Activated CD8-positive, alpha-beta memory T cell treated with anti-CD3 and anti-CD28 coated beads, Interleukin-2, amount 10 ng/mL, durations not matched to agents 7 days and 5 days (primary cell): Measurements from ENCODE around the gene GRB10. TPM values are rescaled to one million over a fixed set of nuclear protein-coding genes. Genes with fewer than 3 reads are reported as not detected.
"Not testable (repeated sequence)": the region's sequence is repeated elsewhere in the genome, so short reads cannot be mapped to it uniquely, and the experiment has no call there.

Experiments used
- ATAC-seq: fragments of 150-1000 bp; cut with Tn5 transposase; one replicate; pipeline ENCODE4 v1.10.0; 2021; ENCODE audit warnings: moderate library complexity
- CTCF ChIA-PET: fragments of 350-600 bp; sonication (Branson Sonifier 250); formaldehyde crosslinking; loops from one replicate; lab custom pipeline; 2021; ENCODE audit warnings: antibody characterized with exemption; lab: Charles Lee
- DNase-seq: peaks from one replicate; pipeline ENCODE4 v3.0.0-alpha.2; 2020
- H3K27ac Mint-ChIP-seq: one replicate; pipeline ENCODE4 v1.8.0; 2021; ENCODE audit warnings: mild to moderate bottlenecking, mixed read lengths
- H3K27me3 Mint-ChIP-seq: one replicate; pipeline ENCODE4 v1.8.0; 2021; ENCODE audit warnings: mixed read lengths
- H3K36me3 Mint-ChIP-seq: one replicate; pipeline ENCODE4 v1.8.0; 2021; ENCODE audit warnings: mild to moderate bottlenecking, mixed read lengths
- H3K4me1 Mint-ChIP-seq: one replicate; pipeline ENCODE4 v1.8.0; 2021; ENCODE audit warnings: mixed read lengths
- H3K4me3 Mint-ChIP-seq: one replicate; pipeline ENCODE4 v1.8.0; 2021; ENCODE audit warnings: mild to moderate bottlenecking, moderate library complexity, mixed read lengths
- H3K9me3 Mint-ChIP-seq: one replicate; pipeline ENCODE4 v1.8.0; 2022; ENCODE audit warnings: low read depth, mixed read lengths
- total RNA-seq, 2 experiments: library from RNA; stranded (reverse); gene quantifications; one replicate each; pipeline ENCODE4 v1.2.3, GENCODE V29; 2021

GRB10 gene
- total RNA-seq, 2 experiments from 2014 or later: 3.9 TPM

DNA sequence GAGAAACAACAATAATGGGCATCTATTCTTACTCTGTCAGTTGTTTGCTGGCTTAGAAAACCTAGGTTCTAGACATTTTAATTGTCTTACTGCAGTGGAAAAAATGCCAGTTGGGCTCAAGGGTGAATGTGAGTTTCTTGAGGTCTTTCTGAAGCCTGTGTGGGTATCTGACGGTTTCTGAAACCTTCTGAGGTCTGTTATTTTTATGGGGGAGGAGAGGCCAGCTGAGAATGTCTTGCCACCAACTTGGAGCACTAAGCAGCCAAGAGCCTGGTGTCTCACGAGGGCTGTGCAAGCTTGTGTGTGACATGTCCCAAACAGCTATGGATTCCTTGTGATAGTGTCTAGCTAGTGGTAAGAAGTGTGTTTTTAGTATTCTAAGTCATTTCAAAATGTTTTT lies 193.3 kb downstream of the GRB10 start:
- peak; percentile 38 for ATAC-seq

DNA sequence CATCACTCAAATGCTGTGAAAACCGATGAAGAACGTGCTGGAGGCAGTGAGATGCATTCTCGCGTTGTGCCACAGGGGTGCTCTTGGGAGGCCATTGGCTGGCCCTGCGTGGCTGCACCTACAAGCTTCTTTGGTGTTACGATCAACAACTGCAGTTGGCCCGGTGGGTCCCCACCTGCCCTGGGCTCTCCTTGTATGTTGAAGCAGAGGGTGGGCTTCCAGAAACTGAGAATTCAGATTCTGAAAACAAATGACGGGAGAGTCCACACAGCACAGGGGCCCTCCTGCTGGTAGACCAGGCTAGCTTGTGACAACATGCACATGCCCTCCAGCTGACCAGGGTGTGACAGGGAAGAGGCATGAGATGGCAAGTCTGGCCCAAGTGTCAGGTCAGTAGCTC lies 193.8 kb downstream of the GRB10 start:
- no peak overlapping the region for H3K4me3 Mint-ChIP-seq
- peaks cover 12% of the 10 kb centered on the region for H3K36me3 Mint-ChIP-seq
- ATAC-seq (peak; percentile 16), DNase-seq (no peak)
- CTCF ChIA-PET: interaction anchor here (1.0 to 2.1 kb wide), 3 partner anchors 20 to 121 kb away, joined by 3 to 5 read pairs (median 4); no protein-coding TSS in a partner anchor
- H3K4me1 Mint-ChIP-seq: peaks cover 38% of the 10 kb centered on the region
- H3K27me3 Mint-ChIP-seq: peaks cover 4% of the 10 kb centered on the region
- peak overlapping the region; percentile 9 for H3K27ac Mint-ChIP-seq
- peaks cover 2% of the 10 kb centered on the region for H3K9me3 Mint-ChIP-seq

More for the DNA sequence above, 193.3 kb downstream of the GRB10 start:
- no peak for DNase-seq
- H3K36me3 Mint-ChIP-seq: peaks cover 8% of the 10 kb centered on the region
- CTCF ChIA-PET: interaction anchor here (1.6 to 2.1 kb wide), 2 partner anchors 20 to 44 kb away, joined by 4 to 5 read pairs; no protein-coding TSS in a partner anchor
- H3K4me3 Mint-ChIP-seq: no peak overlapping the region
- H3K4me1 Mint-ChIP-seq: peaks cover 42% of the 10 kb centered on the region
- peaks cover 2% of the 10 kb centered on the region for H3K9me3 Mint-ChIP-seq
- H3K27ac Mint-ChIP-seq: no peak overlapping the region
- peaks cover 4% of the 10 kb centered on the region for H3K27me3 Mint-ChIP-seq

DNA sequence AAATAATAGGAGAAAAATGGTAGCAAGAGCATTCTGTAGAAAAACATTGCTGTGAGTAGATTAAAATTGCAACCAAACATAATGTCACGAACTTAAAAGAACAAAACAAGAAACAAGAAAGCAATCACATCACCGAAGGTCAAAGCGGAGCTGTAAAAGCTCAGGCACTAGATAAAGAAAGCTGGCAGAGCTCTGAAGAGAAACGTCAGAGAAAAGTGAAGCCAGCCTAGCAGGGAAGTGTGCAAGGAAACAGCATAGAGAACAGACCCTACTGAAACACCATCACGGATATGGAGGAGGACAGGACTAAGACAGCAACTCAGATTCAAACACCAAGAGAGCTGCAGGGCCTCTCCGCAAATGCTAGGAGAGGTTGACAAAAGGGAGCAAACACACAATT lies 195.0 kb downstream of the GRB10 start:
- CTCF ChIA-PET: interaction anchor here (1.0 to 1.6 kb wide), 3 partner anchors 19 to 575 kb away, joined by 3 to 4 read pairs (median 4); no protein-coding TSS in a partner anchor

DNA sequence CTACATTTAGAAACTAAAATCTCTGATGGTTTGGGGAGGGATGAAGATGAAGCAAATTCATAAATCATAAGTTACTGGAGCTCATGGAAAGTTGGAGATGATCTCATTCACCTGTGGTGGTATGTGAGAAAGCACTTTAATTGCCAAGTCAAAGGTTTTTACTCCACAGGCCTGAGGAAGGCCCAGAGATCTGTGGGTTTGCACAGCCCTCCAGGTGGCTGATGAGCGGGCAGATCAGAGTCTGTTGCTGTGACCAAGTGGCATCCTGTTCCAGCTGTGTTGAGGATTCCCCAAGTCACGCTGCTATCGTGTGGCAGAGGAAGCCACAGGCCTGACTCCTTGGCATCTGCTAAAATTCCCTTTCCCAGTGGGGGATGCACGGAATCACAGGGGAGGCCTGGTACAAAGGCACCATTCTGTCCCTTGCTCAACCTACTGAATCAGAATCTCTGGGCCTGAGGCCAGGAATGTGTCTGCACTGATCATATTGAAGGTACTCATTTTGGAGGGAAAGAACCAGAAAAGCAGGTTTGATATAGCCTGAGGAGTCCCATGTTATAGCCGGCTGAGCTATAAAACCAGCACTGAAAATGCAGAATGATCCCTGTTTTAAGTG lies 197.8 kb downstream of the GRB10 start:
- Mint-ChIP-seq H3K4me3 (no peak overlapping the region), H3K9me3 (peaks cover 11% of the 10 kb centered on the region), H3K4me1 (peaks cover 25% of the 10 kb centered on the region), H3K27me3 (peaks cover 14% of the 10 kb centered on the region), H3K36me3 (peaks cover 16% of the 10 kb centered on the region), H3K27ac (no peak overlapping the region)
- ATAC-seq (no peak), DNase-seq (no peak)
- CTCF ChIA-PET: no interaction called here

More for the DNA sequence above, 195.0 kb downstream of the GRB10 start:
- ATAC-seq: no peak
- H3K9me3 Mint-ChIP-seq: peaks cover 9% of the 10 kb centered on the region
- H3K4me3 Mint-ChIP-seq: no peak overlapping the region
- no peak for DNase-seq
- H3K36me3 Mint-ChIP-seq: peaks cover 16% of the 10 kb centered on the region
- no peak overlapping the region for H3K27ac Mint-ChIP-seq
- peaks cover 30% of the 10 kb centered on the region for H3K4me1 Mint-ChIP-seq
- H3K27me3 Mint-ChIP-seq: peaks cover 1% of the 10 kb centered on the region

DNA sequence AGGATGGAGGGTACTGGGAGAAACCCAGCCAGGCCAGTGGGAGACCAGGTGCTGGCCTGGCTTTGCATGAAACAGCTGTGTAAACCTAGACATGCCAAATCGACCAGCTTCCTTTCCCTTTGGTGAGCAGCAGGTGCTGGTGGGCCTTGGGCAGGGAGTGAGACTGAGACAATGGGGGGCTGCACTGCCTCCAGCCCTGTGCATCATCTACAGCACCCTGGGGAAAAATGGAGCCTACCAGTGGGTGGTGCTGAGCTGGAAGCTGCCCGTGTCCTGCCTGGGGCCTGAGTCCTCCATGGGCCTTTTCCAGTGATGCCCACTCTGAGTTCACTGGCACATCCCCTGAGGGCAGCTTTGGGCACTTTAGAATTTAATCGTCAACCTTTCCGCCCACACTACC lies 198.3 kb downstream of the GRB10 start:
- DNase-seq: no peak
- Mint-ChIP-seq H3K4me3 (no peak overlapping the region), H3K9me3 (peaks cover 11% of the 10 kb centered on the region), H3K27me3 (peaks cover 17% of the 10 kb centered on the region), H3K4me1 (peaks cover 20% of the 10 kb centered on the region), H3K27ac (no peak overlapping the region), H3K36me3 (peaks cover 14% of the 10 kb centered on the region)
- CTCF ChIA-PET: no interaction called here
- no peak for ATAC-seq

DNA sequence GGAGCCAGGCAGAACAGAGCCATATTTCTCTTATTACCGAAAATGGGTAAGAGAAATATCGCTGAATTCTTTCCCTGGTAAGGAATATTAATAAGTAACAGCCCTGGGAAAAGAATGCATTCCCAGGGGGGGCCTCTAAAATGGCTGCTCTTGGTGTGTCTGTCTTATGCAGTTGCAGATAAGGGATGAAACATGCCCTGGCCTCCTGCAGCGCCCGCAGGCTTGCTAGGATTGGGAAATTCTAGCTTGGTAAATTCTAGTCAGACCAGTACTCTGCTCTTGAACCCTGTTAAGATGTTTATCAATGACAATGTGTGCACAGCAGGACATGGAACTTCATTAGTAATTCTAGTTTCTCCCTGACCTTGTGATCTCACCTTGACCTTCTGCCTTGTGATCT lies 199.4 kb downstream of the GRB10 start:
- peaks cover 17% of the 10 kb centered on the region for H3K27me3 Mint-ChIP-seq

DNA sequence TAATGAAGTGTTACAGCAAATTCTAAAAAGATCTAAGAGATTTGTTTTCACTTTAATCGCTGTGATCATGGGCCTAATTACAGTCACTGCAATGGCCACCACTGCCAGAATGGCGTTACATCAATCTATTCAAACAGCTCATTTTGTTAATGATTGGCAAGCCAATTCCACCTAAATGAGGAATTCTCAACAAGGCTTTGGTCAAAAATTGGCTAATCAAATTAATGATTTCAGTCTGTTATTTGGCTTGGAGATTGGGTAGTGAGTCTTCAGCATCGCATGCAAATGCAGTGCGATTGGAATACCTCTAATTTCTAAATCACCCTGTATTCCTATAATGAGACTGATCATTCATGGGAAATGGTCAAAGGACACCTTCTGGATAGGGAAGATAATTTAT lies 200.4 kb downstream of the GRB10 start:
- CTCF ChIA-PET, H3K27ac Mint-ChIP-seq, H3K4me3 Mint-ChIP-seq, ATAC-seq, DNase-seq, H3K4me1 Mint-ChIP-seq: not testable (repeated sequence)
- Mint-ChIP-seq H3K36me3 (peaks cover 13% of the 10 kb centered on the region), H3K9me3 (peaks cover 11% of the 10 kb centered on the region), H3K27me3 (peaks cover 17% of the 10 kb centered on the region)

More for the DNA sequence above, 199.4 kb downstream of the GRB10 start:
- H3K4me3 Mint-ChIP-seq, DNase-seq, CTCF ChIA-PET, ATAC-seq, H3K27ac Mint-ChIP-seq: not testable (repeated sequence)
- peaks cover 14% of the 10 kb centered on the region for H3K36me3 Mint-ChIP-seq
- peaks cover 11% of the 10 kb centered on the region for H3K9me3 Mint-ChIP-seq
- peaks cover 10% of the 10 kb centered on the region for H3K4me1 Mint-ChIP-seq

DNA sequence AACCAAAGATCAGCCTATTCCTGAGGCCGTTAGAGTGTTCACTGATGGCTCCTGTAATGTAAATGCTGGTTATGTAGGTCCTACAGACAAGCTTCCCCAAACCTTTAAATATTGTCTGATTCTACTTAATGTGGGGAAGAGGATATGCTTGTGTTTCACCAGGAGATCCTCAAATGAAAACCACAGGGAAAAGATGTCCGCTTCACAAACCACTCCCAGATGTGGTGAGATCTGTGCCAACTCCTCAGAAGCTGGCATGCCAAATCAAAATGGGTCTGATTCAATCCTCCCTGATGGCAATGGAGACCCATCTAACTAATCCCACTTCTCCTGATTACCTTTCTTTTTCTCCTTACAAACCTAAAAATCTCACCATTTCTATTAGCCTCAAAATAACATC lies 202.0 kb downstream of the GRB10 start:
- DNase-seq, H3K4me3 Mint-ChIP-seq, H3K27ac Mint-ChIP-seq, CTCF ChIA-PET, H3K9me3 Mint-ChIP-seq, H3K4me1 Mint-ChIP-seq, ATAC-seq: not testable (repeated sequence)
- H3K27me3 Mint-ChIP-seq: peaks cover 17% of the 10 kb centered on the region
- peaks cover 12% of the 10 kb centered on the region for H3K36me3 Mint-ChIP-seq

DNA sequence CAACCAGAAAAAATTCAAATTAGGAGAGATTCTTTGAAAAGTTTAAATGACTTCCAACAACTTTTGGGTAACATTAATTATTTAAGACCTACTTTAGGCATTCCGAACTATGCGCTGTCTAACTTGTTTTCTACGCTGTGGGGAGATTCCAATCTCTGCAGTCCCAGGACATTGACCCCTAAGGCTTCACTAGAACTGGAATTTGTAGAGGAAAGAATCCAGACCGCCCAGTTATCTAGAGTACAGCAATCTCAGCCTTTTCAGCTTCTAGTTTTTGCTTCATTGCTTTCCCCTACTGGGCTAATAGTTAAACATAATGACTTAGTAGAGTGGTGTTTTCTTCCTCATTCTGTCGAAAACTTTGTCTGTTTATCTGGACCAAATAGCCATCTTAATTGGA lies 202.6 kb downstream of the GRB10 start:
- no peaks in the 10 kb centered on the region for H3K4me1 Mint-ChIP-seq
- H3K27ac Mint-ChIP-seq: no peak overlapping the region
- H3K27me3 Mint-ChIP-seq: peaks cover 20% of the 10 kb centered on the region
- CTCF ChIA-PET: no interaction called here
- peaks cover 9% of the 10 kb centered on the region for H3K9me3 Mint-ChIP-seq
- no peak for ATAC-seq
- H3K4me3 Mint-ChIP-seq: no peak overlapping the region
- DNase-seq: no peak
- peaks cover 12% of the 10 kb centered on the region for H3K36me3 Mint-ChIP-seq

DNA sequence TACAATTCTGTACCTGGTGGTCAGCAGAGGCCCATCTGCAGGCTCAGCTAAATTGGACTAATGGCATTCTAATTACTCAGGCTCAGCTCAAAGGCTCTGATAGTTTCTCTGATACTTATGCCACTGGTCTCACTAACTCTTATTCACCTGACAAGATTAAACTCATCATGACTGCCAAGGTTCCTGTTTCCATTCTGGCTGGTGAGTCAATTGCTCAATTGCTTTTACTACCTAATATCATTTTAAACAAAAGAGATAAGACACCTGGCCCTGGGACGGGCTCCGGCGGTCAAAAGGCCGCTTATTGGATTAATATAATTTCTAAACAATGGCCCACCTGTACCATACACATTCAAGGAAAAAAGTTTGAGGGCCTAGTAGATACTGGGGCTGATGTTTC lies 204.6 kb downstream of the GRB10 start:
- H3K9me3 Mint-ChIP-seq, CTCF ChIA-PET, ATAC-seq: not testable (repeated sequence)

DNA sequence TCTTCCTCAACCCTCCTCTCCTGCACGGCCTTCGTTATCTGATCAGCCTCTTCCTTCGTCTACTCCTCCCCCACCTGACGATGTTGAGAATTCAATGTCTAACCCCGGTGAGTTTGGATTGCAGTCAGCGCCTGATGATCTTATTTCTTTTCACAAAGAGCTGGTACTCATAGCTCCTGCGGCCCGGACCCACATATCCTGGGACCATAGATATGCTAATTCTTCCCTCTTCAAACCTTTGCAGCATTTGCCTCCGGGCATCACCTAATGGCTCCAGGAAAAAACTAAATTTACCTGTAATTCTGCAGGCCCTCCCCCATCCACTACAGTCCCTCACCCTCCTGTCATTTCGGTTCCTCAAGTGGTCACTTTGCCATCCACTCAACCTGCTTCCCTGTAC lies 205.1 kb downstream of the GRB10 start:
- Mint-ChIP-seq H3K4me3 (no peak overlapping the region), H3K9me3 (peaks cover 2% of the 10 kb centered on the region), H3K4me1 (no peaks in the 10 kb centered on the region), H3K27ac (no peak overlapping the region), H3K27me3 (peaks cover 35% of the 10 kb centered on the region), H3K36me3 (peaks cover 3% of the 10 kb centered on the region)
- CTCF ChIA-PET: no interaction called here
- no peak for ATAC-seq
- DNase-seq: no peak

More for the DNA sequence above, 204.6 kb downstream of the GRB10 start:
- H3K36me3 Mint-ChIP-seq, H3K27ac Mint-ChIP-seq, H3K4me3 Mint-ChIP-seq, H3K4me1 Mint-ChIP-seq, DNase-seq: not testable (repeated sequence)
- peaks cover 35% of the 10 kb centered on the region for H3K27me3 Mint-ChIP-seq

DNA sequence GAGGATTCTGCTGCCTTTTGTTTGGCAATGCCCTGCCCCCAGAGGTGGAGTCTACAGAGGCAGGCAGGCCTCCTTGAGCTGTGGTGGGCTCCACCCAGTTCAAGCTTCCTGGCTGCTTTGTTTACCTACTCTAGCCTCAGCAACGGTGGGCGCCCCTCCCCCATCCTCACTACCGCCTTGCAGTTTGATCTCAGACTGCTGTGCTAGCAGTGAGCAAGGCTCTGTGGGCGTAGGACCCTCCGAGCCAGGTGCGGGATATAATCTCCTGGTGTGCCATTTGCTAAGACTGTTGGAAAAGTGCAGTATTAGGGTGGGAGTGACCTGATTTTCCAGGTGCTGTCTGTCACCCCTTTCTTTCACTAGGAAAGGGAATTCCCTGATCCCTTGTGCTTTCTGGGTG lies 206.3 kb downstream of the GRB10 start:
- CTCF ChIA-PET, H3K4me3 Mint-ChIP-seq, H3K27ac Mint-ChIP-seq, H3K9me3 Mint-ChIP-seq, DNase-seq, H3K36me3 Mint-ChIP-seq, H3K4me1 Mint-ChIP-seq, ATAC-seq: not testable (repeated sequence)
- peaks cover 32% of the 10 kb centered on the region for H3K27me3 Mint-ChIP-seq

DNA sequence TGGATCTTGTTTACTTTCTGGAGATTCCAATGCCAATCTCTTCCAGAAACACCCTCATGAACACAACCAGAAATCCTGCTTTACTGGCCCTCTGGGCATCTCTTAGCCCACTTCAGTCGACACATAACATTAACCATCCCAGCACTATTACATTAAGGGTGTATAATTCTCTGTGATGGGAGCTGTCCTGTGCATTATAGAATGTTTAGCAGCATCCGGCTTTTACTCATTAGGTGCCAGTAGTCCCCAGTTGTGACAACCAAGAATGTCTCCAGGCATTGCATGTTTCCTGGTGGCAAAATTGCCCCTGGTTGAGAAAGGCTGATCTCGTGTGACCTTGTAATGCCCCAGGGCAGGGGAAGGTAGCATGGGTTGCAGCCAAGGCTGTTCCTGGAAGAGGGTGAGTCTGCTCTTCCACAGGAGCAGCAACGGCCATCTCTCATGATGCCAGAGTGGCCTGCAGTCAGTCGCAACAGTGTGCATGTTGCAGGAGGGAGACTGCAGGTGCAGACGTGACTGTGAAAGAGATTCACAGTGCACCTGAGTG lies 214.9 kb downstream of the GRB10 start:
- peaks cover 25% of the 10 kb centered on the region for H3K27me3 Mint-ChIP-seq
- H3K4me1 Mint-ChIP-seq: no peaks in the 10 kb centered on the region
- H3K36me3 Mint-ChIP-seq: no peaks in the 10 kb centered on the region
- ATAC-seq: no peak
- H3K27ac Mint-ChIP-seq: no peak overlapping the region
- no peak overlapping the region for H3K4me3 Mint-ChIP-seq
- H3K9me3 Mint-ChIP-seq: no peaks in the 10 kb centered on the region
- CTCF ChIA-PET: no interaction called here
- no peak for DNase-seq

DNA sequence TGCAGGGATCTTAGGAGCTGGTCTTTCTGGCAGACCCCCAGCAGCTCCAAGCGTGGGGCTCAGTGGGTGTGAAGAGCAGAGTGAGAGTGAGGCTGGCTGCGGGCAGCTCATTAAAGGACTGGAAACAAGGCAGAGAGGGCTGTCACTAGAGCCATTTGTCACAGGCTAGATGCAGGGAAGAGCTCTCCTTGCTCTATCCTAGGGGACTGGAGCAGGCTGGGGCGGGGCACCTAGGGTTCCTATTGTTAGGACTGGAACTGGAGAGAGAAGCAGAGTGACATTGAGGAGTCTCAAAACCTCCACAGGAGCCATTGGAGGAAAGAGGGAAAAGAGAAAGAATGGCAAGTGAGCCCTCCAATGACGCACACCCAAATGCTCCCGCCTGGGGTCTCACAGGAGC lies 216.7 kb downstream of the GRB10 start:
- ATAC-seq: no peak
- Mint-ChIP-seq H3K27me3 (peaks cover 23% of the 10 kb centered on the region), H3K9me3 (no peaks in the 10 kb centered on the region), H3K4me3 (no peak overlapping the region), H3K36me3 (no peaks in the 10 kb centered on the region), H3K27ac (no peak overlapping the region), H3K4me1 (no peaks in the 10 kb centered on the region)
- CTCF ChIA-PET: interaction anchor here (1.0 kb wide), 1 partner anchor 473 kb away, joined by 3 read pairs; no protein-coding TSS in a partner anchor
- DNase-seq: no peak
